Prostate gland (tissue), 2 donors: ENCODE results near the gene NKX1-1. TPM values are rescaled to one million over a fixed set of nuclear protein-coding genes. Genes with fewer than 3 reads are reported as not detected.

ENCODE experiments used
- DNase-seq: peaks from one replicate; pipeline ENCODE4 v3.0.0-alpha.2; 2019; ENCODE audit warnings: low spot score
- H3K27ac ChIP-seq, 2 donors: fragments of 200-600 bp; sonication (generic); 2 replicates each; pipeline ENCODE4 v1.5.1; 2017 to 2019
- H3K27me3 ChIP-seq: fragments of 200-600 bp; sonication (generic); replicated peaks from 2 replicates; pipeline ENCODE4 v1.5.1; 2019; ENCODE audit not compliant: insufficient read depth
- H3K36me3 ChIP-seq, 2 donors: fragments of 200-600 bp; sonication (generic); 1 replicate in 1 of 2; 2 replicates in 1 of 2; pipeline versions ENCODE4 v1.5.1 to v1.8.1; 2017 to 2019
- H3K4me1 ChIP-seq: fragments of 200-600 bp; sonication (generic); replicated peaks from 2 replicates; pipeline ENCODE4 v1.5.1; 2019
- H3K4me3 ChIP-seq, 2 donors: fragments of 200-600 bp; sonication (generic); 2 replicates each; pipeline ENCODE4 v1.5.1; 2017 to 2019
- H3K9me3 ChIP-seq: fragments of 200-600 bp; sonication (generic); 2 replicates; pipeline ENCODE4 v1.5.1; 2017
- CTCF ChIP-seq, 4 experiments: fragments of 200-600 bp in 2 of 4; fragments of 450-650 bp in 2 of 4; sonication (generic) in 2 of 4; IDR thresholded peaks; 1 replicate in 3 of 4; 2 replicates in 1 of 4; pipeline ENCODE4 v1.5.1; 2016 to 2019; ENCODE audit warnings: antibody characterized with exemption in 4 of 4, mild to moderate bottlenecking in 2 of 4, moderate library complexity in 2 of 4
- POLR2A ChIP-seq: fragments of 450-650 bp; IDR thresholded peaks from one replicate; pipeline ENCODE4 v1.6.1; 2016; ENCODE audit warnings: antibody characterized with exemption, mild to moderate bottlenecking
- POLR2AphosphoS5 ChIP-seq: sonication (generic); formaldehyde crosslinking; IDR thresholded peaks from one replicate; pipeline ENCODE4 v1.6.1; 2017; ENCODE audit warnings: antibody characterized with exemption
- WGBS: methylation state at CpG from one replicate; pipeline ENCODE4 v1.1.5; 2018; 5-methylcytosine and 5-hydroxymethylcytosine counted together
- intact Hi-C: fragments of 100-400 bp; cut with DNase I; formaldehyde crosslinking; loops from one replicate; pipeline ENCODE4 v1.14.2; 2022
- total RNA-seq, 2 donors: library from RNA; depleted of rRNA; stranded (reverse); fragments of >200 nt; gene quantifications; one replicate each; pipeline ENCODE4 v1.1.0, GENCODE V29; 2016

NKX1-1 gene
- total RNA-seq, 2 donors from 2014 or later = not detected

GRCh38 chr4:1403591-1404572, 2.4 kb downstream of the NKX1-1 start:
- Histone ChIP-seq H3K4me3 (no peak overlapping the region), H3K27me3 (peaks cover 94% of the 10 kb centered on the region), H3K36me3 (no peaks in the 10 kb centered on the region), H3K9me3 (no peaks in the 10 kb centered on the region), H3K4me1 (peaks cover 6% of the 10 kb centered on the region), H3K27ac (no peak overlapping the region)
- DNase-seq = no peak
- TF ChIP-seq POLR2AphosphoS5 (no peak), CTCF (IDR thresholded peaks at IDR 0.05) (no peak), POLR2A (no peak)
- 2% methylated on average over 67 of the region's 107 CpGs for WGBS
- intact Hi-C loops = no loop called here

- Histone ChIP-seq H3K27me3 (peaks cover 90% of the 10 kb centered on the region), H3K9me3 (no peaks in the 10 kb centered on the region), H3K27ac (no peak overlapping the region), H3K36me3 (no peaks in the 10 kb centered on the region), H3K4me1 (peaks cover 6% of the 10 kb centered on the region), H3K4me3 (no peak overlapping the region)
- TF ChIP-seq POLR2AphosphoS5 (no peak), POLR2A (no peak), CTCF (IDR thresholded peaks at IDR 0.05) (no peak)
- intact Hi-C loops = no loop called here
- WGBS = 4% methylated on average over 23 of the region's 58 CpGs
- DNase-seq = no peak
Observed at GRCh38 chr4:1403177-1403583, 3.1 kb downstream of the NKX1-1 start.

GRCh38 chr4:1402516-1403091, 3.6 kb downstream of the NKX1-1 start:
- H3K9me3 ChIP-seq = no peaks in the 10 kb centered on the region
- H3K4me1 ChIP-seq = peaks cover 6% of the 10 kb centered on the region
- H3K4me3 ChIP-seq = no peak overlapping the region
- H3K36me3 ChIP-seq = no peaks in the 10 kb centered on the region
- peaks cover 84% of the 10 kb centered on the region for H3K27me3 ChIP-seq
- H3K27ac ChIP-seq = no peak overlapping the region
- intact Hi-C loops = no loop called here
- DNase-seq = no peak
- under 1% methylated on average over 26 of the region's 69 CpGs for WGBS
- no peak for TF ChIP-seq CTCF (IDR thresholded peaks at IDR 0.05)
- no peak for TF ChIP-seq POLR2AphosphoS5
- no peak for TF ChIP-seq POLR2A

GRCh38 chr4:1402021-1402515, 4.2 kb downstream of the NKX1-1 start:
- Histone ChIP-seq H3K36me3 (no peaks in the 10 kb centered on the region), H3K9me3 (no peaks in the 10 kb centered on the region), H3K4me3 (no peak overlapping the region), H3K27me3 (peaks cover 79% of the 10 kb centered on the region), H3K27ac (no peak overlapping the region), H3K4me1 (peaks cover 6% of the 10 kb centered on the region)
- no peak for DNase-seq
- no peak for TF ChIP-seq POLR2A
- no peak for TF ChIP-seq POLR2AphosphoS5
- no peak for TF ChIP-seq CTCF (IDR thresholded peaks at IDR 0.05)
- WGBS = 7% methylated on average over 23 of the region's 24 CpGs
- intact Hi-C loops = no loop called here
